IMR-90 (cell line): ENCODE data around the gene CAPS. TPM values are rescaled to one million over a fixed set of nuclear protein-coding genes. Genes with fewer than 3 reads are reported as not detected.

Experiments used
- ATAC-seq: fragments of 200-7000 bp; cut with Tn5 transposase; 2 replicates; pipeline ENCODE4 v1.9.1; 2020; ENCODE audit warnings: low read depth, mild to moderate bottlenecking, moderate library complexity
- BruUV-seq: library from RNA; stranded (reverse); fragments of 400-500 nt; replicated peaks from 2 replicates; lab custom pipeline; 2021; lab: Mats Ljungman, UMichigan
- CTCF ChIA-PET: fragments of 300-600 bp; formaldehyde crosslinking; extraction: SDS; loops from one replicate; lab custom pipeline; 2021; ENCODE audit warnings: antibody characterized with exemption; lab: Yijun Ruan, JAX
- POLR2A ChIA-PET: fragments of 300-600 bp; sonication (Branson Sonifier 250); formaldehyde crosslinking; loops from one replicate; lab custom pipeline; 2022; ENCODE audit warnings: antibody characterized with exemption; ENCODE audit not compliant: unreplicated experiment; lab: Charles Lee
- DNase-seq: peaks from one replicate; pipeline ENCODE4 v3.0.0; 2013
- H2AFZ ChIP-seq: replicated peaks from 2 replicates; pipeline ENCODE3; 2013; ENCODE audit warnings: low read length, mild to moderate bottlenecking; ENCODE audit not compliant: poor library complexity
- H2AK5ac ChIP-seq: 2 replicates; pipeline ENCODE4 v1.6.1; 2013; ENCODE audit warnings: low read depth, low read length, inconsistent platforms
- H2AK9ac ChIP-seq: replicated peaks from 2 replicates; pipeline ENCODE3; 2013; ENCODE audit warnings: mild to moderate bottlenecking, low read depth, low read length, moderate library complexity; ENCODE audit not compliant: poor library complexity
- H2BK120ac ChIP-seq: 2 replicates; pipeline ENCODE4 v1.6.1; 2013; ENCODE audit warnings: low read depth, low read length, inconsistent platforms
- H2BK15ac ChIP-seq: 3 replicates; pipeline ENCODE4 v1.6.1; 2013; ENCODE audit warnings: low read depth, low read length, inconsistent platforms
- H2BK20ac ChIP-seq: 2 replicates; pipeline ENCODE4 v1.6.1; 2013; ENCODE audit warnings: low read depth, mild to moderate bottlenecking, inconsistent platforms, low read length, moderate library complexity
- H2BK5ac ChIP-seq: 2 replicates; pipeline ENCODE4 v1.6.1; 2013; ENCODE audit warnings: mild to moderate bottlenecking, low read depth, low read length, inconsistent platforms; ENCODE audit not compliant: poor library complexity, severe bottlenecking
- H3K14ac ChIP-seq: replicated peaks from 2 replicates; pipeline ENCODE4 v1.6.1; 2013; ENCODE audit warnings: low read depth, low read length, inconsistent platforms
- H3K18ac ChIP-seq: 2 replicates; pipeline ENCODE4 v1.6.1; 2013; ENCODE audit warnings: low read depth, low read length, control low read depth
- H3K23ac ChIP-seq: 2 replicates; pipeline ENCODE4 v1.6.1; 2013; ENCODE audit warnings: low read depth, low read length, inconsistent platforms
- H3K27ac ChIP-seq: 2 replicates; pipeline ENCODE4 v1.5.1; 2013; ENCODE audit warnings: mild to moderate bottlenecking, control low read depth, low read length; ENCODE audit not compliant: insufficient read depth
- H3K27me3 ChIP-seq: 2 replicates; pipeline ENCODE4 v1.6.1; 2013; ENCODE audit warnings: low read length; ENCODE audit not compliant: control insufficient read depth, insufficient read depth
- H3K36me3 ChIP-seq: 2 replicates; pipeline ENCODE4 v1.6.1; 2013; ENCODE audit warnings: low read length, mixed read lengths; ENCODE audit not compliant: control insufficient read depth, insufficient read depth
- H3K4ac ChIP-seq: 2 replicates; pipeline ENCODE4 v1.6.1; 2013; ENCODE audit warnings: low read depth, low read length, inconsistent platforms
- H3K4me1 ChIP-seq: 2 replicates; pipeline ENCODE4 v1.6.1; 2013; ENCODE audit warnings: low read length, mixed read lengths; ENCODE audit not compliant: control insufficient read depth, insufficient read depth
- H3K4me2 ChIP-seq: 2 replicates; pipeline ENCODE4 v1.6.1; 2013; ENCODE audit warnings: low read depth, mild to moderate bottlenecking, control low read depth, low read length, moderate library complexity
- H3K4me3 ChIP-seq: 2 replicates; pipeline ENCODE4 v1.5.1; 2013; ENCODE audit warnings: low read depth, mild to moderate bottlenecking, control low read depth, low read length, moderate library complexity; ENCODE audit not compliant: insufficient read depth
- H3K56ac ChIP-seq: 2 replicates; pipeline ENCODE4 v1.6.1; 2013; ENCODE audit warnings: low read length, inconsistent platforms; ENCODE audit not compliant: insufficient read depth; ENCODE audit errors: extremely low read depth
- H3K79me1 ChIP-seq, 2 experiments: 2 replicates each; pipeline ENCODE4 v1.6.1; 2013; ENCODE audit warnings: low read length in 2 of 2, inconsistent platforms in 1 of 2, low read depth in 1 of 2
- H3K9ac ChIP-seq: 2 replicates; pipeline ENCODE4 v1.6.1; 2013; ENCODE audit warnings: low read depth, low read length, control low read depth
- H3K9me1 ChIP-seq: 2 replicates; pipeline ENCODE4 v1.6.1; 2013; ENCODE audit warnings: low read length, inconsistent platforms; ENCODE audit not compliant: insufficient read depth
- H3K9me3 ChIP-seq: 2 replicates; pipeline ENCODE4 v1.6.1; 2013; ENCODE audit warnings: low read length; ENCODE audit not compliant: control insufficient read depth, insufficient read depth
- H4K20me1 ChIP-seq: 2 replicates; pipeline ENCODE4 v1.6.1; 2013; ENCODE audit warnings: low read length, inconsistent platforms; ENCODE audit not compliant: insufficient read depth
- H4K5ac ChIP-seq: 2 replicates; pipeline ENCODE4 v1.6.1; 2013; ENCODE audit warnings: mild to moderate bottlenecking, low read depth, low read length, control low read depth
- H4K8ac ChIP-seq, 2 experiments: 2 replicates each; pipeline ENCODE4 v1.6.1; 2013; ENCODE audit warnings: low read depth in 2 of 2, low read length in 2 of 2, control low read depth in 1 of 2, inconsistent platforms in 1 of 2
- H4K91ac ChIP-seq: 2 replicates; pipeline ENCODE4 v1.6.1; 2013; ENCODE audit warnings: low read depth, low read length, inconsistent platforms; ENCODE audit not compliant: insufficient read depth
- ELK1 ChIP-seq: fragments of 150-350 bp; IDR thresholded peaks from 2 replicates; pipeline ENCODE4 v1.6.1; 2016; ENCODE audit warnings: low read depth, mild to moderate bottlenecking, low read length, moderate library complexity, borderline replicate concordance
- MAFK ChIP-seq: IDR thresholded peaks from 2 replicates; pipeline ENCODE4 v1.6.1; 2012; ENCODE audit warnings: low read depth, low read length, improper control_type of control experiment
- WGBS, 2 experiments: methylation state at CpG; one replicate each; pipeline versions ENCODE4 v1.1.5 to v1.1.7; 2013; ENCODE audit warnings: missing lambda C conversion rate in 2 of 2; ENCODE audit not compliant: insufficient read length in 1 of 2; ENCODE audit errors: extremely low coverage in 2 of 2; 5-methylcytosine and 5-hydroxymethylcytosine counted together
- dilution Hi-C: fragments of 300-500 bp; cut with HindIII; formaldehyde crosslinking; loops from one replicate; pipeline ENCODE4 v1.14.3; 2018; ENCODE audit warnings: low sequenced_read_pairs; ENCODE audit not compliant: unreplicated experiment
- in situ Hi-C: fragments of 300-500 bp; cut with MboI; formaldehyde crosslinking; loops from 3 replicates; pipeline ENCODE4 v1.14.3; 2019; ENCODE audit warnings: low sequenced_read_pairs, inconsistent platforms, mixed read lengths
- intact Hi-C: fragments of 100-400 bp; cut with micrococcal nuclease; formaldehyde crosslinking; loops from 2 replicates; pipeline ENCODE4 v1.10.0; 2022
- polyA plus RNA-seq, 3 experiments: library from polyadenylated mRNA; depleted of rRNA; stranded (reverse); fragments of >200 nt; gene quantifications; 2 replicates each; pipeline ENCODE4 v1.2.3, GENCODE V29; 2012; ENCODE audit warnings: low replicate concordance in 1 of 3
- total RNA-seq: library from RNA; depleted of rRNA; stranded (reverse); fragments of >200 nt; gene quantifications from 2 replicates; pipeline ENCODE4 v1.2.3, GENCODE V29; 2012

Gene CAPS
- total and polyA plus RNA-seq, 2 of the 4 experiments (the other 2 are of a cell fraction) = 0.54 to 4.9 TPM

- TF ChIP-seq ELK1 (no peak), MAFK (no peak)
- no peak overlapping the region for H3K23ac ChIP-seq
Measured at GRCh38 chr19:5908773-5909442, 5.1 kb upstream of the CAPS start.

More at GRCh38 chr19:5908773-5909442, 5.1 kb upstream of the CAPS start:
- WGBS, 2 experiments = 73% methylated on average over 10 of the region's 14 CpGs; no CpG with 5 or more reads in 1 of the 2 experiments
- Histone ChIP-seq H2AK5ac (no peak overlapping the region), H4K91ac (no peak overlapping the region), H4K8ac (no peak overlapping the region), H3K79me1 (peaks cover 0 to 15% of the 10 kb centered on the region in 2 experiments; a peak in 2 of 4 replicates), H3K4me2 (no peak overlapping the region), H3K4ac (no peak overlapping the region), H2BK5ac (no peak overlapping the region), H4K5ac (no peak overlapping the region), H3K36me3 (peaks cover 13% of the 10 kb centered on the region; the same call in 1 of the 2 replicates), H3K4me3 (no peak overlapping the region), H2BK20ac (no peak overlapping the region), H3K14ac (no peak overlapping the region), H3K18ac (no peak overlapping the region), H3K4me1 (peaks cover 2% of the 10 kb centered on the region; the same call in 1 of the 2 replicates), H2BK120ac (no peak overlapping the region), H3K9ac (no peak overlapping the region), H3K27me3 (no peaks in the 10 kb centered on the region), H2AFZ (no peak overlapping the region), H2BK15ac (no peak overlapping the region), H3K56ac (no peak overlapping the region), H2AK9ac (no peak overlapping the region), H3K27ac (no peak overlapping the region), H3K9me3 (no peaks in the 10 kb centered on the region), H4K20me1 (peaks cover 5% of the 10 kb centered on the region; the same call in 1 of the 2 replicates), H3K9me1 (peaks cover 4% of the 10 kb centered on the region; the same call in 1 of the 2 replicates)
- intact Hi-C loops = no loop called here
- in situ Hi-C loops = no loop called here
- dilution Hi-C loops = no loop called here
- CTCF ChIA-PET = no interaction called here
- BruUV-seq = no TSS peak
- POLR2A ChIA-PET = no interaction called here
- no peak for DNase-seq
- no peak for ATAC-seq
